GM18870 (cell line): Measurements from ENCODE around the gene ATF7IP.
A peak's percentile ranks its signal among the peaks of the same experiment; 100 is the strongest.
"Not testable (repeated sequence)": the region's sequence is repeated elsewhere in the genome, so short reads cannot be mapped to it uniquely, and the experiment has no call there.

Experiments used
- ATAC-seq: cut with Tn5 transposase; IDR thresholded peaks from one replicate; pipeline ENCODE4 v1.9.1; 2021; ENCODE audit warnings: moderate library complexity; ENCODE audit not compliant: unreplicated experiment

Gene ATF7IP

GRCh38 chr12:14373217-14373616 is 7.7 kb downstream of the ATF7IP start:
- no peak for ATAC-seq

- no peak for ATAC-seq
These were observed 14.0 kb downstream of the ATF7IP start for GRCh38 chr12:14379508-14379907.

- ATAC-seq, result peak; percentile 92
These were observed 19.5 kb downstream of the ATF7IP start for GRCh38 chr12:14384783-14385638.

- no peak for ATAC-seq
These were observed 21.9 kb downstream of the ATF7IP start for GRCh38 chr12:14387219-14387871.

GRCh38 chr12:14390449-14390848 is 25.0 kb downstream of the ATF7IP start:
- ATAC-seq, result no peak

GRCh38 chr12:14390870-14391530 is 25.5 kb downstream of the ATF7IP start:
- no peak for ATAC-seq

- ATAC-seq, result no peak
These were observed 28.3 kb downstream of the ATF7IP start for GRCh38 chr12:14393751-14394150.

- peak; percentile 68 for ATAC-seq
These were observed 29.0 kb downstream of the ATF7IP start for GRCh38 chr12:14394317-14395073.

GRCh38 chr12:14395074-14395778 is 29.7 kb downstream of the ATF7IP start:
- ATAC-seq, result peak; percentile 29

GRCh38 chr12:14396071-14396470 is 30.6 kb downstream of the ATF7IP start:
- peak; percentile 49 for ATAC-seq

GRCh38 chr12:14399871-14400270 is 34.4 kb downstream of the ATF7IP start:
- ATAC-seq, result no peak

- no peak for ATAC-seq
These were observed 35.1 kb downstream of the ATF7IP start for GRCh38 chr12:14400599-14400998.

- ATAC-seq, result not testable (repeated sequence)
These were observed 35.8 kb downstream of the ATF7IP start for GRCh38 chr12:14401267-14401666.

- no peak for ATAC-seq
These were observed 37.2 kb downstream of the ATF7IP start for GRCh38 chr12:14402697-14403096.

- ATAC-seq, result peak; percentile 21
These were observed 37.8 kb downstream of the ATF7IP start for GRCh38 chr12:14403293-14403692.

GRCh38 chr12:14403711-14404196 is 38.3 kb downstream of the ATF7IP start:
- ATAC-seq, result peak; percentile 49

- ATAC-seq, result not testable (repeated sequence)
These were observed 39.9 kb downstream of the ATF7IP start for GRCh38 chr12:14405407-14405806.

GRCh38 chr12:14408208-14408607 is 42.7 kb downstream of the ATF7IP start:
- ATAC-seq, result no peak

- no peak for ATAC-seq
These were observed 44.7 kb downstream of the ATF7IP start for GRCh38 chr12:14410177-14410576.
